Retinal pigment epithelial cell (primary cell): Measurements from ENCODE around the gene RPL23.
A peak's percentile ranks its signal among the peaks of the same experiment; 100 is the strongest.

Source experiments
- DNase-seq: peaks from one replicate; pipeline ENCODE4 v3.0.0-alpha.2; 2010; ENCODE audit warnings: low read depth
- H3K4me3 ChIP-seq: 2 replicates; pipeline ENCODE4 v1.5.1; 2011; ENCODE audit warnings: mild to moderate bottlenecking, low read length, control low read depth, moderate library complexity
- TF ChIP-seq, protein P1 (sequence below): conservative IDR thresholded peaks from 2 replicates; pipeline ENCODE4 v1.5.1; 2011; ENCODE audit warnings: low read depth, low read length, control low read depth, inconsistent platforms

RPL23 gene

GRCh38 chr17:38848939-38849605 lies 4.4 kb downstream of the RPL23 start:
- H3K4me3 ChIP-seq, result no peak overlapping the region

DNA sequence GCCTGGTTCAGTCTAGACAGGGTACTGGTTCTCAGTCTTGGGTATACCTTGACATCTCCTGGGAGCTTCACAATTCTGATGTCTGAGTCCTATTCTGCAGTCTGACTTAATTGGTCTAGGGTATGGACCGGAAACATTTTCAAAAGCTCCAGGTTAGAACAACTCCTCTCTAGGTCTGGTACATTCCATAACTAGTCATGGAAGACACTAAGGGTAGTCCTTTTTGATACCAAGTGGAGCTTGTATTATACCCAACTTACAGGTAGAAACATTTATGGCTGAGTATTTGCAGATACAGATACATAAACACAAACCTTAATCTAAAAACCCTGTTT lies 5.0 kb downstream of the RPL23 start:
- TF ChIP-seq, protein P1, sequence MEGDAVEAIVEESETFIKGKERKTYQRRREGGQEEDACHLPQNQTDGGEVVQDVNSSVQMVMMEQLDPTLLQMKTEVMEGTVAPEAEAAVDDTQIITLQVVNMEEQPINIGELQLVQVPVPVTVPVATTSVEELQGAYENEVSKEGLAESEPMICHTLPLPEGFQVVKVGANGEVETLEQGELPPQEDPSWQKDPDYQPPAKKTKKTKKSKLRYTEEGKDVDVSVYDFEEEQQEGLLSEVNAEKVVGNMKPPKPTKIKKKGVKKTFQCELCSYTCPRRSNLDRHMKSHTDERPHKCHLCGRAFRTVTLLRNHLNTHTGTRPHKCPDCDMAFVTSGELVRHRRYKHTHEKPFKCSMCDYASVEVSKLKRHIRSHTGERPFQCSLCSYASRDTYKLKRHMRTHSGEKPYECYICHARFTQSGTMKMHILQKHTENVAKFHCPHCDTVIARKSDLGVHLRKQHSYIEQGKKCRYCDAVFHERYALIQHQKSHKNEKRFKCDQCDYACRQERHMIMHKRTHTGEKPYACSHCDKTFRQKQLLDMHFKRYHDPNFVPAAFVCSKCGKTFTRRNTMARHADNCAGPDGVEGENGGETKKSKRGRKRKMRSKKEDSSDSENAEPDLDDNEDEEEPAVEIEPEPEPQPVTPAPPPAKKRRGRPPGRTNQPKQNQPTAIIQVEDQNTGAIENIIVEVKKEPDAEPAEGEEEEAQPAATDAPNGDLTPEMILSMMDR, result no peak
- DNase-seq, result no peak
- no peak overlapping the region for H3K4me3 ChIP-seq

More at GRCh38 chr17:38848939-38849605, 4.4 kb downstream of the RPL23 start:
- no peak for DNase-seq
- TF ChIP-seq, protein P1, result no peak

GRCh38 chr17:38844261-38844757 lies 9.2 kb downstream of the RPL23 start:
- no peak for DNase-seq
- H3K4me3 ChIP-seq, result no peak overlapping the region
- TF ChIP-seq, protein P1, result no peak

DNA sequence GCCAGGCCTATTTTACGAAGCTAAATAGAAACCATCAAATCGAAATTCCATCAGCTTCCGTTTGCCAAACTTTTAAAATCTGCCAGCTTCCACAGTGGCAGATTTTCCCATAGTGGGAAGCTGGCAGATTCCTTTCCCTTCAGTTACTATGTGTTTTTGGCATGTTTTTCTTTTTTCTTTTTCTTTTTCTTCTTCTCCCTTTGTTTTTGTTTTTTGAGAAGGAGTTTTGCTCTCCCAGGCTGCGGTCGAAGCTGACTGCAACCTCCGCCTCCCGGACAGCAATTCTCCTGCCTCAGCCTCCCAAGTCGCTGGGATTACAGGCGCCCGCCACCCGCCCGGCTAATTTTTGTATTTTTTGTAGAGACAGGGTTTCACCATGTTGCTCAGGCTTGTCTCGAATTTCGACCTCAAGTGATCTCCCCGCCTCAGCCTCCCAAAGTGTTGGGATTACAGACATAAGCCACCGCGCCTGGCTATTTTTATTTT lies 27.7 kb downstream of the RPL23 start:
- peak overlapping the region; percentile 99 for H3K4me3 ChIP-seq
- no peak for DNase-seq
- TF ChIP-seq, protein P1, result no peak

- peak; percentile 78 for DNase-seq
- H3K4me3 ChIP-seq, result peak within 1 kb of the TSS; percentile 99
- TF ChIP-seq, protein P1, result no peak
These were observed 28.4 kb downstream of the RPL23 start, which contains the start of gene CWC25 for GRCh38 chr17:38824899-38825761. Gene CWC25 (minus strand): TSS chr17:38825321. CDS start chr17:38825183, 138 bp downstream.

GRCh38 chr17:38815576-38816193 lies 37.8 kb downstream of the RPL23 start:
- no peak overlapping the region for H3K4me3 ChIP-seq
- TF ChIP-seq, protein P1, result peak; percentile 41
- DNase-seq, result no peak
